Measurements from ENCODE around the gene PPM1K.

The PPM1K gene

GRCh38 chr4:88216395-88216794, 68.0 kb downstream of the PPM1K start:
- no peak for DNase-seq (ENCODE audit: low spot score)

GRCh38 chr4:88215351-88215750, 69.0 kb downstream of the PPM1K start:
- DNase-seq (ENCODE audit: low spot score), result no peak

GRCh38 chr4:88212253-88212561, 72.2 kb downstream of the PPM1K start:
- DNase-seq (ENCODE audit: low spot score), result no peak

- DNase-seq (ENCODE audit: low spot score), result no peak
Observed at GRCh38 chr4:88211473-88212252, 72.7 kb downstream of the PPM1K start.

- no peak for DNase-seq (ENCODE audit: low spot score)
Observed at GRCh38 chr4:88208156-88208555, 76.2 kb downstream of the PPM1K start.

All from HuH-7.5 (cell line).